ENCODE measurements around the gene CLEC7A. TPM values are rescaled to one million over a fixed set of nuclear protein-coding genes. Genes with fewer than 3 reads are reported as not detected.

Gene CLEC7A
- total RNA-seq (10 to 100 TPM in 1 of 7 donors, 1 to 10 TPM in 6; 2.9 to 12.7 (median 3.7) TPM), polyA plus RNA-seq (1 to 10 TPM; 1.9 to 3.4 TPM)
- long read RNA-seq, donor 1, partial matches to known transcripts: 3 of 5 reads
- long read RNA-seq, donor 1, other reads (novel, unspliced or antisense): 0 of 5 reads
- long read RNA-seq, donor 2, partial matches to known transcripts: 5 of 5 reads
- long read RNA-seq, donor 2, other reads (novel, unspliced or antisense): 0 of 5 reads
- long read RNA-seq, donor 3, partial matches to known transcripts: 1 of 5 reads
- long read RNA-seq, donor 3, other reads (novel, unspliced or antisense): 1 of 5 reads

DNA sequence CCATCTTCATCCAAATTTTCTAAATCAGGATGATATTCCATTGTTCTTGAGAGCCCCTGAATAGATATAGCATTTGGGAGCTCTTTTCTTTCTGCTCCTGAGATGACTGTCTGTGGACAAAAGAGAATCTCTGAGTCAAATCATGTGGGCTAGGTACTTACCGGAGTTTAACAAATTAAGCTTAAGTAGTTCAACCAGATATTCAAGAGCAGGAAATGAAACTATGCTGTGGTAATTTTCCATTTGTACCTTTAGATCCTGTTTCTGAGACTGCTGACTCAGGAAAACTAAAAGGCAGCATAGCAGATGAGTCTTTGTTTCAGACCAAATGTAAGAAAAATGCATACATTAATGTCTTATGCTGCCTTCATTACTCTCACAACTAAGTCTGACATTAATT, at the start of gene CLEC7A:
Gene CLEC7A (minus strand): TSS at position 158 of the 400 bp plus-strand sequence. CDS start 117 bp downstream, at position 41.
- no peaks in the 10 kb centered on the region for H3K27me3 ChIP-seq
- no peak for DNase-seq
- H3K4me3 ChIP-seq: no peak within 1 kb of the TSS
- no peak within 1 kb of the TSS for H3K27ac ChIP-seq
- WGBS, 3 donors: 80 to 89% (median 82%) methylated on average over 1 of the region's 1 CpG
- TF ChIP-seq, protein P1, sequence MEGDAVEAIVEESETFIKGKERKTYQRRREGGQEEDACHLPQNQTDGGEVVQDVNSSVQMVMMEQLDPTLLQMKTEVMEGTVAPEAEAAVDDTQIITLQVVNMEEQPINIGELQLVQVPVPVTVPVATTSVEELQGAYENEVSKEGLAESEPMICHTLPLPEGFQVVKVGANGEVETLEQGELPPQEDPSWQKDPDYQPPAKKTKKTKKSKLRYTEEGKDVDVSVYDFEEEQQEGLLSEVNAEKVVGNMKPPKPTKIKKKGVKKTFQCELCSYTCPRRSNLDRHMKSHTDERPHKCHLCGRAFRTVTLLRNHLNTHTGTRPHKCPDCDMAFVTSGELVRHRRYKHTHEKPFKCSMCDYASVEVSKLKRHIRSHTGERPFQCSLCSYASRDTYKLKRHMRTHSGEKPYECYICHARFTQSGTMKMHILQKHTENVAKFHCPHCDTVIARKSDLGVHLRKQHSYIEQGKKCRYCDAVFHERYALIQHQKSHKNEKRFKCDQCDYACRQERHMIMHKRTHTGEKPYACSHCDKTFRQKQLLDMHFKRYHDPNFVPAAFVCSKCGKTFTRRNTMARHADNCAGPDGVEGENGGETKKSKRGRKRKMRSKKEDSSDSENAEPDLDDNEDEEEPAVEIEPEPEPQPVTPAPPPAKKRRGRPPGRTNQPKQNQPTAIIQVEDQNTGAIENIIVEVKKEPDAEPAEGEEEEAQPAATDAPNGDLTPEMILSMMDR (IDR thresholded peaks at IDR 0.05): no peak
- TF ChIP-seq POLR2A (IDR thresholded peaks at IDR 0.05) (no peak), EP300 (IDR thresholded peaks at IDR 0.05) (no peak)
- H3K36me3 ChIP-seq: no peaks in the 10 kb centered on the region
- no peaks in the 10 kb centered on the region for H3K4me1 ChIP-seq (ENCODE audit: insufficient read depth)
- H3K9me3 ChIP-seq: no peaks in the 10 kb centered on the region
- intact Hi-C loops (cut with DNase I): loop anchor here in 2 of 4 donors (10.0 kb wide), 2 partner anchors 95 to 105 kb away; partner anchors contain the start of gene CLEC9A (in 1 of the 2)

- intact Hi-C loops (cut with DNase I): no loop called here
- H3K4me3 ChIP-seq: no peak overlapping the region
- H3K27ac ChIP-seq: no peak overlapping the region
- no peaks in the 10 kb centered on the region for H3K9me3 ChIP-seq
- H3K4me1 ChIP-seq (ENCODE audit: insufficient read depth): no peaks in the 10 kb centered on the region
- WGBS, 3 donors: 77 to 82% (median 78%) methylated on average over 5 of the region's 5 CpGs
- H3K27me3 ChIP-seq: no peaks in the 10 kb centered on the region
- no peak for TF ChIP-seq POLR2A (IDR thresholded peaks at IDR 0.05)
- TF ChIP-seq EP300 (IDR thresholded peaks at IDR 0.05): no peak
- TF ChIP-seq, protein P1 (IDR thresholded peaks at IDR 0.05): no peak
- H3K36me3 ChIP-seq: no peaks in the 10 kb centered on the region
- DNase-seq: no peak
These were observed 49.8 kb upstream of the CLEC7A start for GRCh38 chr12:10179776-10180181.

- Histone ChIP-seq H3K27ac (no peak within 1 kb of the TSS), H3K9me3 (no peaks in the 10 kb centered on the region), H3K27me3 (no peaks in the 10 kb centered on the region), H3K4me1 (ENCODE audit: insufficient read depth) (no peaks in the 10 kb centered on the region), H3K4me3 (no peak within 1 kb of the TSS), H3K36me3 (no peaks in the 10 kb centered on the region)
- TF ChIP-seq, protein P1 (IDR thresholded peaks at IDR 0.05): no peak
- no peak for TF ChIP-seq POLR2A (IDR thresholded peaks at IDR 0.05)
- no peak for TF ChIP-seq EP300 (IDR thresholded peaks at IDR 0.05)
- intact Hi-C loops (cut with DNase I): no loop called here
- WGBS, 3 donors: 71 to 79% (median 71%) methylated on average over 4 of the region's 4 CpGs
- DNase-seq: no peak
These were observed 48.8 kb upstream of the CLEC7A start, which contains the start of gene TMEM52B for GRCh38 chr12:10178821-10179220. TSS of gene TMEM52B (plus strand) at chr12:10179032. CDS start at chr12:10179575, 543 bp downstream.

DNA sequence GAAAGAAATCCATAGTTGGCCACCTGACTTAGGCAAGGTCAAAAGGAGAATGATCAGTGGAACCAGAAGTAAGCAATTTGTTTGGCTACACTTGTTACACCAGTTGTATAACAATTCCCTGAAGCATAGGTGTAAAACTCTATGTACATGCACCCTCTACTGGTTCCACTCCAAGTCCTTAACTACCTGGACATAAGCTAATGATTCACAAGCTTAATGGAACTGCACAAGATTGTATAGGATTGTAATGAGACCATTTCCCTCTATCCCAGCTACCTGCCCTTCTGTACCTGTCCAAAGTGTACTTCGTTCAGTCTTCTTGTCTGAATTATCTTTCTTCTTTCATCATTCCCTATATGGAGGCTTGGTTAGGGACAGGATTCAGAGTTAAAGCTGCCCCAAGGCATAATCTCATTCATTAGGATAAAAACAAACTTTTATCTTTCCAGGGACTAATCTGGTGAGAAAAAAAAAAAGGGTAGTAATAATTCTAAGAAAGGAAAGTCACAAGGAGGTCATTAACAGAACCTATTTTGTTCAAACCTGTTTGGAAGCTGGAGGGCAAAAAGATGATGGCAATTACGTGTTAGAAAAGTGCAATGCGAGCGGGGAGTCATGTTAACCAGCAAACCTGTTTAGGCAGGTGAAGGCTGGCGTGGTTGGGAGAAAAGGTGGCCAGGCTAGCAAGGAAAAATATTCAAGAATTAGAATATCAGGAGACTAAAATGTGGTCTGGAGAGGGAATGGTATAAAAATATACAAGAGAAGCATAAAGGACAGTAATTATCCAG, 46.0 kb upstream of the CLEC7A start:
- no peak for TF ChIP-seq EP300 (IDR thresholded peaks at IDR 0.05)
- TF ChIP-seq, protein P1 (IDR thresholded peaks at IDR 0.05): no peak
- no peak for TF ChIP-seq POLR2A (IDR thresholded peaks at IDR 0.05)
- 84 to 86% (median 84%) methylated on average over 5 of the region's 5 CpGs for WGBS, 3 donors

More for the DNA sequence above, 46.0 kb upstream of the CLEC7A start:
- Histone ChIP-seq H3K4me1 (ENCODE audit: insufficient read depth) (no peaks in the 10 kb centered on the region), H3K36me3 (no peaks in the 10 kb centered on the region), H3K4me3 (no peak overlapping the region), H3K27me3 (no peaks in the 10 kb centered on the region), H3K9me3 (no peaks in the 10 kb centered on the region), H3K27ac (no peak overlapping the region)
- intact Hi-C loops (cut with DNase I): no loop called here
- no peak for DNase-seq

Data from ovary (tissue), 10 donors.